ENCODE measurements around the gene CTNNBIP1. TPM values are rescaled to one million over a fixed set of nuclear protein-coding genes. Genes with fewer than 3 reads are reported as not detected.

Gene CTNNBIP1
- total and polyA plus RNA-seq, 9 of the 15 experiments (the other 6 are each of a cell fraction or from before 2014, with no cell fraction given) = 0.65 to 29.2 (median 14.7) TPM

GRCh38 chr1:9942939-9943788 is 33.1 kb upstream of the CTNNBIP1 start, which contains the start of the genes LZIC and NMNAT1 (continued):
- peak; percentile 73 for TF ChIP-seq CREB1 (IDR thresholded peaks at IDR 0.05)
- peak; percentile 91 for TF ChIP-seq CREB1 (CRISPR knock-in tag; IDR thresholded peaks at IDR 0.05)
- TF ChIP-seq KAT2B (IDR thresholded peaks at IDR 0.05; ENCODE audit: low read depth, low read length) = no peak
- TF ChIP-seq TRIM24 (IDR thresholded peaks at IDR 0.05) = peak in 1 of 2 experiments; percentile 99; a peak in 2 of 4 replicates
- TF ChIP-seq NR0B1 (IDR thresholded peaks at IDR 0.05; ENCODE audit: partially characterized antibody) = no peak
- peak; percentile 73; the same call in 1 of the 2 replicates for TF ChIP-seq MXI1 (IDR thresholded peaks at IDR 0.05; ENCODE audit: low read depth, low read length)
- TF ChIP-seq TAL1 (IDR thresholded peaks at IDR 0.05) = no peak
- TF ChIP-seq KHSRP (IDR thresholded peaks at IDR 0.05) = no peak
- peak; percentile 16; the same call in 1 of the 2 replicates for TF ChIP-seq ARID3A (IDR thresholded peaks at IDR 0.05; ENCODE audit: borderline replicate concordance, low read depth, low read length)
- TF ChIP-seq SMC3 (conservative IDR thresholded peaks at IDR 0.05; ENCODE audit: insufficient read depth, low read depth, low read length) = no peak
- TF ChIP-seq ZNF639 (CRISPR knock-in tag; conservative IDR thresholded peaks at IDR 0.05 in 1 of 2, IDR thresholded peaks at IDR 0.05 in 1 of 2) = peak in 1 of 2 experiments; percentile 96; a peak in 2 of 4 replicates
- 0 out of 2 replicates have a peak, but pooled peaks have one; percentile 32 for TF ChIP-seq PHTF2 (CRISPR knock-in tag; IDR thresholded peaks at IDR 0.05)
- no peak for TF ChIP-seq U2AF2 (optimal IDR thresholded peaks at IDR 0.05; ENCODE audit: low read depth, low read length)
- TF ChIP-seq HMGN3 (IDR thresholded peaks at IDR 0.05; ENCODE audit: borderline replicate concordance, extremely low read depth, insufficient read length, low read depth, low read length) = peak; percentile 96
- 0 out of 2 replicates have a peak, but pooled peaks have one; percentile 34 for TF ChIP-seq ZFPM2 (CRISPR knock-in tag; IDR thresholded peaks at IDR 0.05)
- TF ChIP-seq ZNF354B (CRISPR knock-in tag; IDR thresholded peaks at IDR 0.05) = no peak
- TF ChIP-seq ZBTB49 (CRISPR knock-in tag; IDR thresholded peaks at IDR 0.05; ENCODE audit: borderline replicate concordance) = no peak
